H1 (cell line): ENCODE measurements around the gene APELA. TPM values are rescaled to one million over a fixed set of nuclear protein-coding genes. Genes with fewer than 3 reads are reported as not detected.

Source experiments
- POLR2A ChIP-seq, 2 experiments: IDR thresholded peaks; 1 replicate in 1 of 2; 2 replicates in 1 of 2; pipeline ENCODE4 v1.6.1; 2011; ENCODE audit warnings: low read depth in 2 of 2, low read length in 2 of 2, mild to moderate bottlenecking in 2 of 2; ENCODE audit errors: control extremely low read depth in 1 of 2
- polyA plus RNA-seq, 7 experiments: library from polyadenylated mRNA; depleted of rRNA in 3 of 7; stranded (reverse) in 5 of 7; unstranded in 2 of 7; fragments of >200 nt in 5 of 7; fragments of 200-250 nt in 2 of 7; gene quantifications; 1 replicate in 5 of 7; 2 replicates in 1 of 7; 4 replicates in 1 of 7; pipeline versions ENCODE4 v1.2.1 to v1.2.3, GENCODE V29; 2011 to 2013; ENCODE audit warnings: missing spikeins in 2 of 7, mixed read lengths in 2 of 7
- total RNA-seq: library from RNA; stranded (reverse); fragmentation: NEBNext Ultra II Directional; extraction: Animal tissue kit (Norgen Biotek cat#: 25700); gene quantifications from 2 replicates; pipeline ENCODE4 v1.2.1, GENCODE V29; 2021
- TF ChIP-seq, protein P1 (sequence below): fragments of 300-600 bp; sonication (generic); IDR thresholded peaks from 2 replicates; pipeline ENCODE4 v1.7.1; 2012; ENCODE audit warnings: low read length, moderate library complexity, mild to moderate bottlenecking, inconsistent platforms; ENCODE audit not compliant: insufficient replicate concordance

APELA gene
- total and polyA plus RNA-seq, 2 of the 8 experiments (the other 6 are each of a cell fraction or from before 2014, with no cell fraction given): 60.2 to 81.8 TPM

- TF ChIP-seq, protein P1, sequence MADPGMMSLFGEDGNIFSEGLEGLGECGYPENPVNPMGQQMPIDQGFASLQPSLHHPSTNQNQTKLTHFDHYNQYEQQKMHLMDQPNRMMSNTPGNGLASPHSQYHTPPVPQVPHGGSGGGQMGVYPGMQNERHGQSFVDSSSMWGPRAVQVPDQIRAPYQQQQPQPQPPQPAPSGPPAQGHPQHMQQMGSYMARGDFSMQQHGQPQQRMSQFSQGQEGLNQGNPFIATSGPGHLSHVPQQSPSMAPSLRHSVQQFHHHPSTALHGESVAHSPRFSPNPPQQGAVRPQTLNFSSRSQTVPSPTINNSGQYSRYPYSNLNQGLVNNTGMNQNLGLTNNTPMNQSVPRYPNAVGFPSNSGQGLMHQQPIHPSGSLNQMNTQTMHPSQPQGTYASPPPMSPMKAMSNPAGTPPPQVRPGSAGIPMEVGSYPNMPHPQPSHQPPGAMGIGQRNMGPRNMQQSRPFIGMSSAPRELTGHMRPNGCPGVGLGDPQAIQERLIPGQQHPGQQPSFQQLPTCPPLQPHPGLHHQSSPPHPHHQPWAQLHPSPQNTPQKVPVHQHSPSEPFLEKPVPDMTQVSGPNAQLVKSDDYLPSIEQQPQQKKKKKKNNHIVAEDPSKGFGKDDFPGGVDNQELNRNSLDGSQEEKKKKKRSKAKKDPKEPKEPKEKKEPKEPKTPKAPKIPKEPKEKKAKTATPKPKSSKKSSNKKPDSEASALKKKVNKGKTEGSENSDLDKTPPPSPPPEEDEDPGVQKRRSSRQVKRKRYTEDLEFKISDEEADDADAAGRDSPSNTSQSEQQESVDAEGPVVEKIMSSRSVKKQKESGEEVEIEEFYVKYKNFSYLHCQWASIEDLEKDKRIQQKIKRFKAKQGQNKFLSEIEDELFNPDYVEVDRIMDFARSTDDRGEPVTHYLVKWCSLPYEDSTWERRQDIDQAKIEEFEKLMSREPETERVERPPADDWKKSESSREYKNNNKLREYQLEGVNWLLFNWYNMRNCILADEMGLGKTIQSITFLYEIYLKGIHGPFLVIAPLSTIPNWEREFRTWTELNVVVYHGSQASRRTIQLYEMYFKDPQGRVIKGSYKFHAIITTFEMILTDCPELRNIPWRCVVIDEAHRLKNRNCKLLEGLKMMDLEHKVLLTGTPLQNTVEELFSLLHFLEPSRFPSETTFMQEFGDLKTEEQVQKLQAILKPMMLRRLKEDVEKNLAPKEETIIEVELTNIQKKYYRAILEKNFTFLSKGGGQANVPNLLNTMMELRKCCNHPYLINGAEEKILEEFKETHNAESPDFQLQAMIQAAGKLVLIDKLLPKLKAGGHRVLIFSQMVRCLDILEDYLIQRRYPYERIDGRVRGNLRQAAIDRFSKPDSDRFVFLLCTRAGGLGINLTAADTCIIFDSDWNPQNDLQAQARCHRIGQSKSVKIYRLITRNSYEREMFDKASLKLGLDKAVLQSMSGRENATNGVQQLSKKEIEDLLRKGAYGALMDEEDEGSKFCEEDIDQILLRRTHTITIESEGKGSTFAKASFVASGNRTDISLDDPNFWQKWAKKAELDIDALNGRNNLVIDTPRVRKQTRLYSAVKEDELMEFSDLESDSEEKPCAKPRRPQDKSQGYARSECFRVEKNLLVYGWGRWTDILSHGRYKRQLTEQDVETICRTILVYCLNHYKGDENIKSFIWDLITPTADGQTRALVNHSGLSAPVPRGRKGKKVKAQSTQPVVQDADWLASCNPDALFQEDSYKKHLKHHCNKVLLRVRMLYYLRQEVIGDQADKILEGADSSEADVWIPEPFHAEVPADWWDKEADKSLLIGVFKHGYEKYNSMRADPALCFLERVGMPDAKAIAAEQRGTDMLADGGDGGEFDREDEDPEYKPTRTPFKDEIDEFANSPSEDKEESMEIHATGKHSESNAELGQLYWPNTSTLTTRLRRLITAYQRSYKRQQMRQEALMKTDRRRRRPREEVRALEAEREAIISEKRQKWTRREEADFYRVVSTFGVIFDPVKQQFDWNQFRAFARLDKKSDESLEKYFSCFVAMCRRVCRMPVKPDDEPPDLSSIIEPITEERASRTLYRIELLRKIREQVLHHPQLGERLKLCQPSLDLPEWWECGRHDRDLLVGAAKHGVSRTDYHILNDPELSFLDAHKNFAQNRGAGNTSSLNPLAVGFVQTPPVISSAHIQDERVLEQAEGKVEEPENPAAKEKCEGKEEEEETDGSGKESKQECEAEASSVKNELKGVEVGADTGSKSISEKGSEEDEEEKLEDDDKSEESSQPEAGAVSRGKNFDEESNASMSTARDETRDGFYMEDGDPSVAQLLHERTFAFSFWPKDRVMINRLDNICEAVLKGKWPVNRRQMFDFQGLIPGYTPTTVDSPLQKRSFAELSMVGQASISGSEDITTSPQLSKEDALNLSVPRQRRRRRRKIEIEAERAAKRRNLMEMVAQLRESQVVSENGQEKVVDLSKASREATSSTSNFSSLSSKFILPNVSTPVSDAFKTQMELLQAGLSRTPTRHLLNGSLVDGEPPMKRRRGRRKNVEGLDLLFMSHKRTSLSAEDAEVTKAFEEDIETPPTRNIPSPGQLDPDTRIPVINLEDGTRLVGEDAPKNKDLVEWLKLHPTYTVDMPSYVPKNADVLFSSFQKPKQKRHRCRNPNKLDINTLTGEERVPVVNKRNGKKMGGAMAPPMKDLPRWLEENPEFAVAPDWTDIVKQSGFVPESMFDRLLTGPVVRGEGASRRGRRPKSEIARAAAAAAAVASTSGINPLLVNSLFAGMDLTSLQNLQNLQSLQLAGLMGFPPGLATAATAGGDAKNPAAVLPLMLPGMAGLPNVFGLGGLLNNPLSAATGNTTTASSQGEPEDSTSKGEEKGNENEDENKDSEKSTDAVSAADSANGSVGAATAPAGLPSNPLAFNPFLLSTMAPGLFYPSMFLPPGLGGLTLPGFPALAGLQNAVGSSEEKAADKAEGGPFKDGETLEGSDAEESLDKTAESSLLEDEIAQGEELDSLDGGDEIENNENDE: no peak
- TF ChIP-seq POLR2A (IDR thresholded peaks at IDR 0.05; ENCODE audit: control extremely low read depth in 1 of 2, low read depth in 2 of 2, low read length in 2 of 2): peak in 1 of 2 experiments; percentile 44; a peak in 1 of 3 replicates
These were observed 11.2 kb downstream of the APELA start (continued) for GRCh38 chr4:164888096-164888715.
